Stimulated activated CD8-positive, alpha-beta memory T cell treated with anti-CD3 and anti-CD28 coated beads, Interleukin-15, amount 100 ng/mL, for 1 hour (primary cell): ENCODE measurements around the gene AP3B1.
"Not testable (repeated sequence)": the region's sequence is repeated elsewhere in the genome, so short reads cannot be mapped to it uniquely, and the experiment has no call there.

Experiments used
- DNase-seq: peaks from one replicate; pipeline ENCODE4 v3.0.0-alpha.2; 2020; ENCODE audit warnings: low read depth

Gene AP3B1

GRCh38 chr5:78065663-78066062, 228.8 kb downstream of the AP3B1 start:
- DNase-seq = no peak

GRCh38 chr5:78064941-78065472, 229.5 kb downstream of the AP3B1 start:
- no peak for DNase-seq

GRCh38 chr5:78063495-78063894, 231.0 kb downstream of the AP3B1 start:
- no peak for DNase-seq

GRCh38 chr5:78062645-78063044, 231.9 kb downstream of the AP3B1 start:
- DNase-seq = no peak

GRCh38 chr5:78060421-78060820, 234.1 kb downstream of the AP3B1 start:
- no peak for DNase-seq

- no peak for DNase-seq
These were observed 235.9 kb downstream of the AP3B1 start for GRCh38 chr5:78058625-78059024.

- no peak for DNase-seq
These were observed 237.5 kb downstream of the AP3B1 start for GRCh38 chr5:78056901-78057514.

- no peak for DNase-seq
These were observed 238.4 kb downstream of the AP3B1 start for GRCh38 chr5:78056053-78056452.

GRCh38 chr5:78050888-78051287, 243.6 kb downstream of the AP3B1 start:
- no peak for DNase-seq

- not testable (repeated sequence) for DNase-seq
These were observed 247.7 kb downstream of the AP3B1 start for GRCh38 chr5:78046823-78047222.

GRCh38 chr5:78046006-78046405, 248.5 kb downstream of the AP3B1 start:
- no peak for DNase-seq

GRCh38 chr5:78041805-78042204, 252.7 kb downstream of the AP3B1 start:
- no peak for DNase-seq

GRCh38 chr5:78025540-78025939, 269.0 kb downstream of the AP3B1 start:
- no peak for DNase-seq

- DNase-seq = no peak
These were observed 274.8 kb downstream of the AP3B1 start for GRCh38 chr5:78019744-78020143.

GRCh38 chr5:78016863-78017529, 277.5 kb downstream of the AP3B1 start:
- no peak for DNase-seq

- DNase-seq = no peak
These were observed 284.5 kb downstream of the AP3B1 start for GRCh38 chr5:78009937-78010527.

- DNase-seq = no peak
These were observed 286.0 kb downstream of the AP3B1 start for GRCh38 chr5:78008356-78008967.

GRCh38 chr5:78007233-78007632, 287.3 kb downstream of the AP3B1 start:
- DNase-seq = no peak

- no peak for DNase-seq
These were observed 288.0 kb downstream of the AP3B1 start for GRCh38 chr5:78006449-78006848.

- no peak for DNase-seq
These were observed 289.3 kb downstream of the AP3B1 start for GRCh38 chr5:78005021-78005785.

GRCh38 chr5:78004559-78004958, 289.9 kb downstream of the AP3B1 start:
- DNase-seq = no peak

- no peak for DNase-seq
These were observed 290.6 kb downstream of the AP3B1 start for GRCh38 chr5:78003919-78004318.
